ENCODE measurements around the gene SPATA20. TPM values are rescaled to one million over a fixed set of nuclear protein-coding genes. Genes with fewer than 3 reads are reported as not detected.

The SPATA20 gene
- total RNA-seq, 4 donors from 2014 or later, result 34.1 to 67.3 (median 38.1) TPM

GRCh38 chr17:50558581-50558940 lies 11.6 kb downstream of the SPATA20 start:
- H3K27me3 ChIP-seq, result peaks cover 27 to 82% (median 29%) of the 10 kb centered on the region in 4 donors
- no peak for DNase-seq
- no CpG with 5 or more reads among the region's 18 CpGs for WGBS, 2 donors
- peak overlapping the region in 1 of 4 donors; percentile 71 for H3K4me3 ChIP-seq
- intact Hi-C loops (cut with DNase I), result no loop called here
- TF ChIP-seq POLR2A (IDR thresholded peaks at IDR 0.05) (no peak), CTCF (IDR thresholded peaks at IDR 0.05) (no peak)
- H3K9me3 ChIP-seq, result no peaks in the 10 kb centered on the region
- H3K27ac ChIP-seq, result peak overlapping the region in 1 of 4 donors; percentile 48
- peaks cover 33 to 44% (median 34%) of the 10 kb centered on the region in 3 donors for H3K4me1 ChIP-seq
- peaks cover 0 to 16% (median 0%) of the 10 kb centered on the region in 3 donors for H3K36me3 ChIP-seq

GRCh38 chr17:50558941-50559614 lies 12.1 kb downstream of the SPATA20 start:
- H3K27me3 ChIP-seq, result peaks cover 27 to 88% (median 31%) of the 10 kb centered on the region in 4 donors
- TF ChIP-seq CTCF (IDR thresholded peaks at IDR 0.05), result no peak
- TF ChIP-seq POLR2A (IDR thresholded peaks at IDR 0.05), result no peak
- no peak for DNase-seq
- 0 to 3% methylated on average over 7 to 13 of the region's 55 CpGs for WGBS, 2 donors
- H3K36me3 ChIP-seq, result peaks cover 0 to 16% (median 0%) of the 10 kb centered on the region in 3 donors
- no peaks in the 10 kb centered on the region for H3K9me3 ChIP-seq
- H3K4me1 ChIP-seq, result peaks cover 33 to 44% (median 34%) of the 10 kb centered on the region in 3 donors
- H3K27ac ChIP-seq, result peak overlapping the region in 2 of 4 donors; percentile 31 to 48
- peak overlapping the region in 3 of 4 donors; percentile 46 to 71 (median 54) for H3K4me3 ChIP-seq
- intact Hi-C loops (cut with DNase I), result no loop called here

GRCh38 chr17:50559674-50560184 lies 12.8 kb downstream of the SPATA20 start:
- H3K4me1 ChIP-seq, result peaks cover 34 to 51% (median 34%) of the 10 kb centered on the region in 3 donors
- no peaks in the 10 kb centered on the region for H3K9me3 ChIP-seq
- no peak for TF ChIP-seq CTCF (IDR thresholded peaks at IDR 0.05)
- no peak for TF ChIP-seq POLR2A (IDR thresholded peaks at IDR 0.05)
- H3K27ac ChIP-seq, result peak overlapping the region in 2 of 4 donors; percentile 31 to 48
- WGBS, 2 donors, result 0 to 1% methylated on average over 4 to 13 of the region's 27 CpGs
- H3K4me3 ChIP-seq, result peak overlapping the region; percentile 40 to 71 (median 50)
- intact Hi-C loops (cut with DNase I), result no loop called here
- peaks cover 27 to 94% (median 31%) of the 10 kb centered on the region in 4 donors for H3K27me3 ChIP-seq
- no peak for DNase-seq
- peaks cover 0 to 16% (median 0%) of the 10 kb centered on the region in 3 donors for H3K36me3 ChIP-seq

GRCh38 chr17:50560185-50560824 lies 13.3 kb downstream of the SPATA20 start, which contains the start of gene CACNA1G:
CACNA1G (plus strand) TSS chr17:50560715; CDS start chr17:50561460, 745 bp downstream.
- Histone ChIP-seq H3K27me3 (peaks cover 27 to 99% (median 31%) of the 10 kb centered on the region in 4 donors), H3K4me1 (peaks cover 34 to 56% (median 39%) of the 10 kb centered on the region in 3 donors), H3K36me3 (peaks cover 0 to 11% (median 0%) of the 10 kb centered on the region in 3 donors), H3K4me3 (peak within 1 kb of the TSS; percentile 40 to 71 (median 50)), H3K27ac (peak within 1 kb of the TSS in 2 of 4 donors; percentile 31 to 54), H3K9me3 (no peaks in the 10 kb centered on the region)
- no peak for DNase-seq
- TF ChIP-seq CTCF (IDR thresholded peaks at IDR 0.05) (no peak), POLR2A (IDR thresholded peaks at IDR 0.05) (peak in 1 of 4 donors; percentile 33)
- intact Hi-C loops (cut with DNase I), result no loop called here
- 0% methylated on average over 5 to 10 of the region's 56 CpGs for WGBS, 2 donors
